Stomach (tissue), 9 donors: Measurements from ENCODE around the gene ARHGAP10. TPM values are rescaled to one million over a fixed set of nuclear protein-coding genes. Genes with fewer than 3 reads are reported as not detected.

Experiments used
- DNase-seq, 2 donors: peaks; one replicate each; pipeline versions ENCODE4 v3.0.0 to v3.0.0-alpha.2; 2013 to 2019
- H3K27ac ChIP-seq, 5 donors: fragments of 200-600 bp in 4 of 5; sonication (generic) in 4 of 5; one replicate each; pipeline ENCODE4 v1.5.1; 2013 to 2019; ENCODE audit warnings: mild to moderate bottlenecking in 1 of 5, moderate library complexity in 1 of 5
- H3K27me3 ChIP-seq, 3 donors: fragments of 200-600 bp; sonication (generic); one replicate each; pipeline ENCODE4 v1.5.1; 2017 to 2019; ENCODE audit warnings: mixed run types in 1 of 3
- H3K36me3 ChIP-seq, 4 donors: fragments of 200-600 bp; sonication (generic); 1 replicate in 3 of 4; 2 replicates in 1 of 4; pipeline ENCODE4 v1.5.1; 2016 to 2019
- H3K4me1 ChIP-seq, 4 donors: fragments of 200-600 bp; sonication (generic); one replicate each; pipeline ENCODE4 v1.5.1; 2016 to 2019
- H3K4me3 ChIP-seq, 4 donors: fragments of 200-600 bp; sonication (generic) in 3 of 4; one replicate each; pipeline ENCODE4 v1.5.1; 2016 to 2019; ENCODE audit warnings: mild to moderate bottlenecking in 1 of 4
- H3K9me3 ChIP-seq, 4 donors: fragments of 200-600 bp; sonication (generic); one replicate each; pipeline ENCODE4 v1.5.1; 2016 to 2019
- EP300 ChIP-seq: sonication (generic); formaldehyde crosslinking; IDR thresholded peaks from one replicate; pipeline ENCODE4 v1.6.1; 2017; ENCODE audit warnings: antibody characterized with exemption
- POLR2A ChIP-seq, 4 donors: fragments of 450-650 bp; IDR thresholded peaks; one replicate each; pipeline ENCODE4 v1.6.1; 2016; ENCODE audit warnings: antibody characterized with exemption in 4 of 4, control low read depth in 2 of 4, mild to moderate bottlenecking in 1 of 4, moderate library complexity in 1 of 4
- POLR2AphosphoS5 ChIP-seq, 3 donors: sonication (generic); formaldehyde crosslinking; IDR thresholded peaks; one replicate each; pipeline ENCODE4 v1.6.1; 2016; ENCODE audit warnings: antibody characterized with exemption in 3 of 3
- WGBS, 5 donors: extraction: QIAGEN DNeasy Blood & Tissue Kit in 3 of 5; methylation state at CpG; one replicate each; pipeline versions ENCODE4 v1.1.5 to v1.1.7; 2013 to 2018; 5-methylcytosine and 5-hydroxymethylcytosine counted together
- intact Hi-C: fragments of 100-400 bp; cut with DNase I; formaldehyde crosslinking; loops from one replicate; pipeline ENCODE4 v1.15.1; 2023; ENCODE audit warnings: low total_unique reads
- polyA plus RNA-seq, 3 donors: library from polyadenylated mRNA; stranded (reverse); fragments of 200-250 nt; gene quantifications; one replicate each; pipeline ENCODE4 v1.2.3, GENCODE V29; 2013
- total RNA-seq, 5 donors: library from RNA; depleted of rRNA; stranded (reverse); fragments of >200 nt; gene quantifications; one replicate each; pipeline versions ENCODE4 v1.1.0 to v1.2.3, GENCODE V29; 2014 to 2016
- TF ChIP-seq, protein P1 (sequence below), 7 experiments: fragments of 450-650 bp in 4 of 7; fragments of 200-600 bp in 3 of 7; sonication (generic) in 3 of 7; IDR thresholded peaks; one replicate each; pipeline ENCODE4 v1.5.1; 2016 to 2019; ENCODE audit warnings: antibody characterized with exemption in 7 of 7, control low read depth in 2 of 7, mild to moderate bottlenecking in 1 of 7
- donor health status: healthy with polysubstance abuse.
- donor health status: Bipolar disorder and iron deficiency.
- donor health status: healthy.

Gene ARHGAP10
- total and polyA plus RNA-seq, 8 donors: 18.1 to 117 (median 43.9) TPM

- no peaks in the 10 kb centered on the region for H3K9me3 ChIP-seq
- no peak overlapping the region for H3K4me3 ChIP-seq
- H3K4me1 ChIP-seq: peaks cover 12 to 58% (median 37%) of the 10 kb centered on the region in 4 donors
- no peak for DNase-seq
- TF ChIP-seq POLR2AphosphoS5 (IDR thresholded peaks at IDR 0.05) (no peak), POLR2A (IDR thresholded peaks at IDR 0.05) (no peak), EP300 (no peak)
- TF ChIP-seq, protein P1, sequence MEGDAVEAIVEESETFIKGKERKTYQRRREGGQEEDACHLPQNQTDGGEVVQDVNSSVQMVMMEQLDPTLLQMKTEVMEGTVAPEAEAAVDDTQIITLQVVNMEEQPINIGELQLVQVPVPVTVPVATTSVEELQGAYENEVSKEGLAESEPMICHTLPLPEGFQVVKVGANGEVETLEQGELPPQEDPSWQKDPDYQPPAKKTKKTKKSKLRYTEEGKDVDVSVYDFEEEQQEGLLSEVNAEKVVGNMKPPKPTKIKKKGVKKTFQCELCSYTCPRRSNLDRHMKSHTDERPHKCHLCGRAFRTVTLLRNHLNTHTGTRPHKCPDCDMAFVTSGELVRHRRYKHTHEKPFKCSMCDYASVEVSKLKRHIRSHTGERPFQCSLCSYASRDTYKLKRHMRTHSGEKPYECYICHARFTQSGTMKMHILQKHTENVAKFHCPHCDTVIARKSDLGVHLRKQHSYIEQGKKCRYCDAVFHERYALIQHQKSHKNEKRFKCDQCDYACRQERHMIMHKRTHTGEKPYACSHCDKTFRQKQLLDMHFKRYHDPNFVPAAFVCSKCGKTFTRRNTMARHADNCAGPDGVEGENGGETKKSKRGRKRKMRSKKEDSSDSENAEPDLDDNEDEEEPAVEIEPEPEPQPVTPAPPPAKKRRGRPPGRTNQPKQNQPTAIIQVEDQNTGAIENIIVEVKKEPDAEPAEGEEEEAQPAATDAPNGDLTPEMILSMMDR (IDR thresholded peaks at IDR 0.05): no peak
- H3K36me3 ChIP-seq: peaks cover 7 to 37% (median 34%) of the 10 kb centered on the region in 4 donors
- 33 to 48% (median 35%) methylated on average over 3 of the region's 3 CpGs for WGBS, 5 donors
- intact Hi-C loops: loop anchor here (5.0 kb wide), 1 partner anchor 159 kb away; no protein-coding TSS in a partner anchor
- H3K27ac ChIP-seq: peak overlapping the region in 3 of 5 donors; percentile 12 to 54 (median 21)
- no peaks in the 10 kb centered on the region for H3K27me3 ChIP-seq
Measured at GRCh38 chr4:147865926-147866325, 134.0 kb downstream of the ARHGAP10 start.

- no peak overlapping the region for H3K4me3 ChIP-seq
- 21 to 32% (median 25%) methylated on average over 2 of the region's 2 CpGs for WGBS, 5 donors
- peak overlapping the region in 3 of 5 donors; percentile 12 to 54 (median 21) for H3K27ac ChIP-seq
- peak; percentile 96 to 97 for DNase-seq
- H3K9me3 ChIP-seq: no peaks in the 10 kb centered on the region
- peaks cover 12 to 55% (median 37%) of the 10 kb centered on the region in 4 donors for H3K4me1 ChIP-seq
- TF ChIP-seq POLR2A (IDR thresholded peaks at IDR 0.05) (no peak), EP300 (no peak), POLR2AphosphoS5 (IDR thresholded peaks at IDR 0.05) (peak in 1 of 3 donors; percentile 81)
- TF ChIP-seq, protein P1 (IDR thresholded peaks at IDR 0.05): peak in 6 of 7 experiments; percentile 89 to 100 (median 98)
- intact Hi-C loops: loop anchor here (5.0 kb wide), 1 partner anchor 159 kb away; no protein-coding TSS in a partner anchor
- H3K36me3 ChIP-seq: peaks cover 6 to 29% (median 27%) of the 10 kb centered on the region in 4 donors
- H3K27me3 ChIP-seq: no peaks in the 10 kb centered on the region
Measured at GRCh38 chr4:147866532-147867271, 134.8 kb downstream of the ARHGAP10 start.

GRCh38 chr4:147874109-147874508, 142.2 kb downstream of the ARHGAP10 start:
- peaks cover 13 to 64% (median 41%) of the 10 kb centered on the region in 4 donors for H3K36me3 ChIP-seq
- no peak for DNase-seq
- H3K9me3 ChIP-seq: no peaks in the 10 kb centered on the region
- intact Hi-C loops: no loop called here
- no peaks in the 10 kb centered on the region for H3K4me1 ChIP-seq
- H3K27ac ChIP-seq: no peak overlapping the region
- no peaks in the 10 kb centered on the region for H3K27me3 ChIP-seq
- TF ChIP-seq, protein P1 (IDR thresholded peaks at IDR 0.05): no peak
- no peak for TF ChIP-seq EP300
- no peak for TF ChIP-seq POLR2AphosphoS5 (IDR thresholded peaks at IDR 0.05)
- no peak for TF ChIP-seq POLR2A (IDR thresholded peaks at IDR 0.05)
- no peak overlapping the region for H3K4me3 ChIP-seq
- WGBS, 5 donors: 64 to 78% (median 70%) methylated on average over 5 of the region's 5 CpGs

DNA sequence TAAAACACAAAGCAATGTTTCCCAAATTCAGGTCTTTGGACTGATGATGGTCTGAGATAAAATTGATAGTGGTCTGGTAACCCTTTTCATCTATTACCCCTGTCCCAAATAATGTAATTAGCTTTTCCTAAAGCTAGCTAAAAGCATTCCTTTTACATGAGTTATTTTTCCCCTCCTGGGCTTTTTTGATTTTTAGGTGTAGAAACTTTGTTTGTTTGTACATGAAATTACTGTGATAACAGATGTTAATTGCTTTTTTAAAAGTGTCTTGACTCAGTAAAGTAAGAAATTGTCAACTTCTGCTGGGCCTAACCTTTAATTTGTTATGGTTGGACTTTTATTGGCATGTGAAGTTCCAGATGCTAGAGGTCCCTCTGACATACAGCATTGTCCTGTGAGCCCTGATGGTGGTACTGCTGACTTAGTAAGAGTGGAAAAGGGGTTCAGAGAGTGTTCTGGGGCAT, 145.5 kb downstream of the ARHGAP10 start:
- Histone ChIP-seq H3K4me3 (no peak overlapping the region), H3K4me1 (no peaks in the 10 kb centered on the region), H3K27me3 (no peaks in the 10 kb centered on the region), H3K36me3 (peaks cover 13 to 91% (median 53%) of the 10 kb centered on the region in 4 donors), H3K27ac (no peak overlapping the region), H3K9me3 (no peaks in the 10 kb centered on the region)
- intact Hi-C loops: no loop called here
- TF ChIP-seq POLR2A (IDR thresholded peaks at IDR 0.05): no peak
- TF ChIP-seq EP300: no peak
- TF ChIP-seq, protein P1 (IDR thresholded peaks at IDR 0.05): no peak
- no peak for TF ChIP-seq POLR2AphosphoS5 (IDR thresholded peaks at IDR 0.05)
- DNase-seq: no peak
